HUES64 (cell line): ENCODE data around the gene XRCC6.
"Not testable (repeated sequence)": the region's sequence is repeated elsewhere in the genome, so short reads cannot be mapped to it uniquely, and the experiment has no call there.

ENCODE experiments used
- H3K27ac ChIP-seq: 2 replicates; pipeline ENCODE4 v1.7.0; 2013; ENCODE audit warnings: low read depth, low read length, inconsistent platforms
- H3K27me3 ChIP-seq: 2 replicates; pipeline ENCODE4 v1.6.1; 2013; ENCODE audit warnings: mild to moderate bottlenecking, low read length; ENCODE audit not compliant: insufficient read depth
- H3K36me3 ChIP-seq: 2 replicates; pipeline ENCODE4 v1.6.1; 2013; ENCODE audit warnings: mild to moderate bottlenecking, low read length; ENCODE audit not compliant: insufficient read depth
- H3K4me1 ChIP-seq: 2 replicates; pipeline ENCODE4 v1.6.1; 2013; ENCODE audit warnings: mild to moderate bottlenecking, low read length, moderate library complexity; ENCODE audit not compliant: insufficient read depth
- H3K4me3 ChIP-seq: 2 replicates; pipeline ENCODE4 v1.5.1; 2013; ENCODE audit warnings: mild to moderate bottlenecking, low read length, moderate library complexity
- H3K9ac ChIP-seq: 2 replicates; pipeline ENCODE4 v1.6.1; 2013; ENCODE audit warnings: mild to moderate bottlenecking, low read depth, low read length
- H3K9me3 ChIP-seq: 2 replicates; pipeline ENCODE4 v1.6.1; 2013; ENCODE audit warnings: low read depth, low read length; ENCODE audit not compliant: insufficient read depth
- WGBS: fragments of 150-250, 120-280 bp; methylation state at CpG from one replicate; pipeline ENCODE4 v1.1.7; 2013; ENCODE audit warnings: missing lambda C conversion rate; 5-methylcytosine and 5-hydroxymethylcytosine counted together

The XRCC6 gene

GRCh38 chr22:41686890-41687289 is 65.8 kb downstream of the XRCC6 start:
- H3K9ac ChIP-seq, H3K9me3 ChIP-seq, H3K4me1 ChIP-seq, H3K27ac ChIP-seq, H3K36me3 ChIP-seq, H3K27me3 ChIP-seq: not testable (repeated sequence)
- peak overlapping the region; percentile 96; the same call in 1 of the 2 replicates for H3K4me3 ChIP-seq
- 95% methylated on average over 7 of the region's 11 CpGs for WGBS

DNA sequence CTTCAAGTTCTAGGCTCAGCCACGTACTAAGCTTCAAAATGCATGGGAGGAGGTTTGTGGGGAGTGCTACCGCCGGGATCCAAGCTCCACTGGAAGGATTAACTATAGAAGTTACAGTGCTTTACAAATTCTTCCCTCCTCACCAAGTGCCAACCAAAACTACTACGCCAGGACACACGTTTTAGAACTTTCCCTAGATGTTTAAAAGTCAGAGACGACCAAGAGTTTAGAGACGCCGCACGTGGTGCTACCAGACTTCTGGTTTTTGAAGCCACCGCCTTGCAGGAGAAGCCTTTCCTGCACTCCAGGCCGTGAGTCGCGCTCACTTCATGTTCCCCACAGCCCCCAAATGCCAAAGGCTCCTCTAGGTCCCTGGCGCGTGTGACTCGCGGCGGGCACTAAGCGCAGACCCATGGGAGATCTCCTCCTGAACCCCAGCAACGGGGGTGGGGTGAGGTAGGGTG is 66.8 kb downstream of the XRCC6 start:
- Histone ChIP-seq H3K27ac (peak overlapping the region; percentile 89), H3K9me3 (no peaks in the 10 kb centered on the region), H3K27me3 (no peaks in the 10 kb centered on the region), H3K4me3 (peak overlapping the region; percentile 96), H3K36me3 (no peaks in the 10 kb centered on the region), H3K4me1 (peaks cover 5% of the 10 kb centered on the region; the same call in 1 of the 2 replicates), H3K9ac (peak overlapping the region; percentile 92)
- WGBS, result 2% methylated on average over 20 of the region's 20 CpGs

DNA sequence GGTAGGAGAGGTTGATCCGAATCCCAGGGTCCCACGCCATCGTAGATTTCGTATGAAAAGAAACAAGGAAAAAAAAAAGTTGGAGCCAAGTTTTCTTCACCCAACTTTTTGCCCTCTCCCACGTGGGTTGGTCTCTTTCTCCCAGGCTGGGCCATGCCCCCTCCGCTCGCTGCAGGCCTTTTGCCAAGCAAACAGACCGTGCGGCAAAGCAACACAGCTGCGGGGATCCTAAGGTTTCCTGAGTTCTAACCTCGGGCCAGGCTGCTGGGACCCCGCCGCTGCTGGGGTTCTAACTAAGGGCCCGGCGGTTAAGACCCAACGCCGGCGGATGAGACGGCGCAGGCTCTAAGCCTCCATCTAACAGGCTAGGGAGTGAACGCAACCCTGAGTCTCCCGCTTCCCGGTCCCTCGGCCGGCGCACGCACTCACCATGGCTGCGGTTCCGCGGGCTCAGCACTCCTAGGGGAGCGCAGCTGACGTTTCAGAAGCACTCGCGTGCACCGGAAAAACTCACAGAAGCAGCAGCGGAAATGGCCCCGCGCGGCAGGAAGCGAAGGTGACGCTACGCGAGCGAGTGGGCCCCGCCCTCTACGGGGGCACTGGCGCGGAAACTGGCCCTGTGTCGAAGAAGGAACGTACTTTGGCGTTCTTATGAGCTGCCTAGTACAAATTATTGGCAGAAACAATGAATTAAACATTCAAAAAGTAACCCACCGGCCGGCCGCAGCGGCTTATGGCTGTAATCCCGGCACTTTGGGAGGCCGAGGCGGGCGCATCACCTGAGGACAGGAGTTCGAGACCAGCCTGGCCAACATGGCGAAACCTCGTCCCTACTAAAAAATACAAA is 67.5 kb downstream of the XRCC6 start, which contains the start of gene SNU13:
SNU13 (minus strand) TSS at position 503 of the 847 bp plus-strand sequence; CDS start at position 432, 71 bp downstream.
- Histone ChIP-seq H3K9ac (peak within 1 kb of the TSS; percentile 92), H3K36me3 (0 out of 2 replicates have a peak, but pooled peaks cover 2% of the 10 kb centered on the region), H3K4me3 (peak within 1 kb of the TSS; percentile 96), H3K27ac (peak within 1 kb of the TSS; percentile 89), H3K27me3 (no peaks in the 10 kb centered on the region), H3K4me1 (peaks cover 5% of the 10 kb centered on the region; the same call in 1 of the 2 replicates), H3K9me3 (no peaks in the 10 kb centered on the region)
- WGBS, result 2% methylated on average over 60 of the region's 62 CpGs

GRCh38 chr22:41690476-41690875 is 69.4 kb downstream of the XRCC6 start:
- Histone ChIP-seq H3K36me3 (0 out of 2 replicates have a peak, but pooled peaks cover 4% of the 10 kb centered on the region), H3K9ac (no peak overlapping the region), H3K27me3 (no peaks in the 10 kb centered on the region), H3K4me1 (peaks cover 5% of the 10 kb centered on the region; the same call in 1 of the 2 replicates), H3K4me3 (no peak overlapping the region), H3K9me3 (no peaks in the 10 kb centered on the region), H3K27ac (no peak overlapping the region)
- 92% methylated on average over 3 of the region's 3 CpGs for WGBS

DNA sequence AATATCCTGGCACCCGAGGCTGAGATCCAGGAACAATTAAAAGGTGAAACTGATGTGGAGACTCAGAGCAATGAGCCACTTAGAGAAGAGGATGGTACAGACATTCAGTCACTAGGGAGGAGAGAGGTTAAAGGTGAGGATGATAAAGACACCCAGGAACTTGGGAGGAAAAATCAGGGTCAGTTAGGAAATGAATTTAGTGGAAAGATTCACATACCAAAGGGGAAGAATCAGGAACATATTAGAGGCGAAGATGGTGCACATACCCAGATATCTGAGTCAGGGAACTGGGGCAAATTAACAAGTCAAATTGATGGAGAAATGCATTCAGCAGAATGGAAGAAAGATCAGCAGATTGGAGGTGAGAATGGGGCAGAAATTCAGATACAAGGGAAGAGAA is 74.1 kb downstream of the XRCC6 start:
- no peaks in the 10 kb centered on the region for H3K9me3 ChIP-seq
- peaks cover 2% of the 10 kb centered on the region; the same call in 1 of the 2 replicates for H3K4me1 ChIP-seq
- H3K36me3 ChIP-seq, result 0 out of 2 replicates have a peak, but pooled peaks cover 4% of the 10 kb centered on the region
- 86% methylated on average over 2 of the region's 2 CpGs for WGBS
- H3K27me3 ChIP-seq, result no peaks in the 10 kb centered on the region
- no peak overlapping the region for H3K4me3 ChIP-seq
- no peak overlapping the region for H3K27ac ChIP-seq
- no peak overlapping the region for H3K9ac ChIP-seq

- no peak overlapping the region for H3K9ac ChIP-seq
- no peaks in the 10 kb centered on the region for H3K9me3 ChIP-seq
- WGBS, result 86% methylated on average over 11 of the region's 11 CpGs
- no peak overlapping the region for H3K27ac ChIP-seq
- peaks cover 2% of the 10 kb centered on the region; the same call in 1 of the 2 replicates for H3K4me1 ChIP-seq
- H3K27me3 ChIP-seq, result no peaks in the 10 kb centered on the region
- 0 out of 2 replicates have a peak, but pooled peaks cover 4% of the 10 kb centered on the region for H3K36me3 ChIP-seq
- H3K4me3 ChIP-seq, result no peak overlapping the region
Measured at GRCh38 chr22:41696703-41697102, 75.6 kb downstream of the XRCC6 start.

GRCh38 chr22:41697126-41697775 is 76.2 kb downstream of the XRCC6 start:
- Histone ChIP-seq H3K27me3 (no peaks in the 10 kb centered on the region), H3K9me3 (no peaks in the 10 kb centered on the region), H3K27ac (peak overlapping the region; percentile 0; the same call in 1 of the 2 replicates), H3K4me3 (peak overlapping the region; percentile 37), H3K4me1 (peaks cover 2% of the 10 kb centered on the region; the same call in 1 of the 2 replicates), H3K36me3 (0 out of 2 replicates have a peak, but pooled peaks cover 4% of the 10 kb centered on the region), H3K9ac (no peak overlapping the region)
- WGBS, result 30% methylated on average over 12 of the region's 12 CpGs

- Histone ChIP-seq H3K27ac (no peak within 1 kb of the TSS), H3K4me3 (no peak within 1 kb of the TSS)
- 96% methylated on average over 69 of the region's 69 CpGs for WGBS
Measured at GRCh38 chr22:41699264-41700107, 78.4 kb downstream of the XRCC6 start, which contains the start of gene MEI1. Gene MEI1, plus strand, starts transcription at chr22:41699503. Its CDS starts 36 bp downstream, at chr22:41699539.

GRCh38 chr22:41700108-41700364 is 78.9 kb downstream of the XRCC6 start:
- H3K9ac ChIP-seq, result no peak overlapping the region
- H3K27ac ChIP-seq, result no peak overlapping the region
- no peaks in the 10 kb centered on the region for H3K27me3 ChIP-seq
- 93% methylated on average over 16 of the region's 16 CpGs for WGBS
- peaks cover 2% of the 10 kb centered on the region; the same call in 1 of the 2 replicates for H3K4me1 ChIP-seq
- no peaks in the 10 kb centered on the region for H3K36me3 ChIP-seq
- no peaks in the 10 kb centered on the region for H3K9me3 ChIP-seq
- no peak overlapping the region for H3K4me3 ChIP-seq

More at GRCh38 chr22:41699264-41700107, 78.4 kb downstream of the XRCC6 start, which contains the start of gene MEI1:
- no peaks in the 10 kb centered on the region for H3K9me3 ChIP-seq
- H3K36me3 ChIP-seq, result no peaks in the 10 kb centered on the region
- H3K4me1 ChIP-seq, result peaks cover 2% of the 10 kb centered on the region; the same call in 1 of the 2 replicates
- H3K9ac ChIP-seq, result no peak within 1 kb of the TSS
- no peaks in the 10 kb centered on the region for H3K27me3 ChIP-seq

- Histone ChIP-seq H3K27ac (no peak overlapping the region), H3K4me3 (no peak overlapping the region), H3K9ac (no peak overlapping the region), H3K9me3 (no peaks in the 10 kb centered on the region), H3K36me3 (no peaks in the 10 kb centered on the region), H3K4me1 (no peaks in the 10 kb centered on the region), H3K27me3 (no peaks in the 10 kb centered on the region; the same call in 1 of the 2 replicates)
- WGBS, result 93% methylated on average over 9 of the region's 9 CpGs
Measured at GRCh38 chr22:41702763-41703162, 81.7 kb downstream of the XRCC6 start.
